GM12878 (cell line): Measurements from ENCODE around the gene RTP5. TPM values are rescaled to one million over a fixed set of nuclear protein-coding genes. Genes with fewer than 3 reads are reported as not detected.
A peak's percentile ranks its signal among the peaks of the same experiment; 100 is the strongest.

Source experiments
- ATAC-seq: fragments of 200-7000 bp; cut with Tn5 transposase; 3 replicates; pipeline ENCODE4 v1.9.1; 2020; ENCODE audit warnings: mild to moderate bottlenecking, moderate library complexity
- BruUV-seq: library from RNA; stranded (reverse); fragments of 400-500 nt; replicated peaks from 2 replicates; lab custom pipeline; 2021; lab: Mats Ljungman, UMichigan
- CTCF ChIA-PET: fragments of 300-600 bp; sonication (Branson Sonifier 250); formaldehyde crosslinking; extraction: SDS; loops from one replicate; lab custom pipeline; 2021; ENCODE audit warnings: inconsistent platforms; lab: Yijun Ruan, JAX
- POLR2A ChIA-PET: fragments of 350-600 bp; formaldehyde crosslinking; extraction: SDS; loops from one replicate; lab custom pipeline; 2021; ENCODE audit warnings: inconsistent platforms; lab: Charles Lee
- RAD21 ChIA-PET: fragments of 300-600 bp; sonication (Branson Sonifier 250); formaldehyde crosslinking; loops from one replicate; lab custom pipeline; 2023; ENCODE audit warnings: antibody characterized with exemption; ENCODE audit not compliant: unreplicated experiment; lab: Charles Lee
- SMC1A ChIA-PET: fragments of 300-600 bp; sonication (Branson Sonifier 250); formaldehyde crosslinking; loops from one replicate; lab custom pipeline; 2023; ENCODE audit not compliant: unreplicated experiment, uncharacterized antibody; lab: Charles Lee
- DNase-seq: peaks from one replicate; pipeline ENCODE4 v3.0.0-alpha.2; 2011; ENCODE audit warnings: low read depth, low spot score
- FAIRE-seq: peaks from 3 replicates; lab custom pipeline; 2011; peaks lifted over from hg19 to GRCh38; lab: Jason Lieb, UNC
- H2AFZ ChIP-seq: 2 replicates; pipeline ENCODE4 v1.6.0; 2011; ENCODE audit warnings: low read depth, low read length, control low read depth; ENCODE audit not compliant: control insufficient read depth
- H3K27ac ChIP-seq: 2 replicates; pipeline ENCODE4 v1.5.1; 2011; ENCODE audit warnings: control low read depth; ENCODE audit not compliant: control insufficient read depth, insufficient read depth
- H3K27me3 ChIP-seq, 2 experiments: replicated peaks in 1 of 2; 2 replicates each; pipeline versions ENCODE4 v1.6.0 to v1.6.1; 2011; ENCODE audit warnings: low read length in 1 of 2; ENCODE audit not compliant: control insufficient read depth in 2 of 2, insufficient read depth in 2 of 2
- H3K36me3 ChIP-seq, 2 experiments: 2 replicates each; pipeline ENCODE4 v1.5.1; 2011; ENCODE audit warnings: low read length in 1 of 2; ENCODE audit not compliant: control insufficient read depth in 2 of 2, insufficient read depth in 2 of 2
- H3K4me1 ChIP-seq: 2 replicates; pipeline ENCODE4 v1.6.1; 2011; ENCODE audit warnings: mild to moderate bottlenecking, low read length, moderate library complexity, mixed read lengths; ENCODE audit not compliant: control insufficient read depth, insufficient read depth
- H3K4me2 ChIP-seq: 2 replicates; pipeline ENCODE4 v1.6.0; 2011; ENCODE audit warnings: control low read depth; ENCODE audit not compliant: control insufficient read depth, insufficient read depth
- H3K4me3 ChIP-seq: fragments of 200-600 bp; sonication (generic); 2 replicates; pipeline ENCODE4 v1.5.1; 2016
- H3K79me2 ChIP-seq: 2 replicates; pipeline ENCODE4 v1.6.0; 2011; ENCODE audit warnings: low read length; ENCODE audit not compliant: control insufficient read depth, insufficient read depth
- H3K9ac ChIP-seq: 2 replicates; pipeline ENCODE4 v1.8.0; 2011; ENCODE audit warnings: low read length, control low read depth, mixed read lengths; ENCODE audit not compliant: control insufficient read depth, insufficient read depth
- H3K9me3 ChIP-seq: replicated peaks from 3 replicates; pipeline ENCODE4 v1.5.1; 2011; ENCODE audit warnings: mild to moderate bottlenecking, low read length; ENCODE audit not compliant: control insufficient read depth, insufficient read depth
- H4K20me1 ChIP-seq: 2 replicates; pipeline ENCODE4 v1.6.0; 2011; ENCODE audit not compliant: control insufficient read depth, insufficient read depth
- NFXL1 ChIP-seq: fragments of 450-650 bp; IDR thresholded peaks from 2 replicates; pipeline ENCODE4 v1.6.1; 2017; ENCODE audit warnings: antibody characterized with exemption, mild to moderate bottlenecking, borderline replicate concordance
- TAF1 ChIP-seq: IDR thresholded peaks from 2 replicates; pipeline ENCODE4 v1.6.1; 2011; ENCODE audit warnings: mild to moderate bottlenecking, low read depth, low read length, borderline replicate concordance
- TCF7 ChIP-seq: IDR thresholded peaks from 2 replicates; pipeline ENCODE4 v1.6.1; 2014; ENCODE audit warnings: antibody characterized with exemption, borderline replicate concordance
- WGBS: methylation state at CpG from one replicate; pipeline ENCODE4 v1.1.6; 2016; ENCODE audit warnings: low lambda C conversion rate; ENCODE audit not compliant: insufficient replicate concordance, insufficient coverage; ENCODE audit errors: missing lambda C conversion rate; 5-methylcytosine and 5-hydroxymethylcytosine counted together
- in situ Hi-C: fragments of 300-500 bp; cut with MboI; formaldehyde crosslinking; loops from 9 replicates; pipeline ENCODE4 v1.14.3; 2018; ENCODE audit warnings: mixed read lengths
- intact Hi-C: fragments of 100-400 bp; cut with micrococcal nuclease; formaldehyde crosslinking; loops from one replicate; pipeline ENCODE4 v1.14.2; 2022; ENCODE audit not compliant: unreplicated experiment
- polyA plus RNA-seq, 11 experiments: library from polyadenylated mRNA; depleted of rRNA in 4 of 11; unstranded in 6 of 11; stranded (reverse) in 5 of 11; fragments of >200 nt; fragmentation: Nextera tagmentation in 4 of 11; fragmentation: Illumina TruSeq in 1 of 11; extraction: Ambion mirVana in 4 of 11; extraction: Trizol in 1 of 11; gene quantifications; 1 replicate in 1 of 11; 2 replicates in 10 of 11; pipeline versions ENCODE4 v1.2.1 to v1.2.3, GENCODE V29; 2011 to 2016; ENCODE audit warnings: inconsistent platforms in 2 of 11, missing spikeins in 2 of 11, low read depth in 1 of 11
- total RNA-seq, 4 experiments: library from RNA; depleted of rRNA in 3 of 4; stranded (reverse); fragments of >200 nt in 3 of 4; fragmentation: Illumina TruSeq in 1 of 4; extraction: Trizol in 1 of 4; gene quantifications; 2 replicates each; pipeline versions ENCODE4 v1.2.1 to v1.2.3, GENCODE V29; 2013 to 2021
- TF ChIP-seq, protein P1 (sequence below), 3 experiments: IDR thresholded peaks in 2 of 3; conservative IDR thresholded peaks in 1 of 3; 2 replicates each; pipeline ENCODE4 v1.5.1; 2011; ENCODE audit warnings: low read depth in 3 of 3, low read length in 3 of 3, mild to moderate bottlenecking in 3 of 3, control low read depth in 2 of 3, moderate library complexity in 2 of 3, inconsistent platforms in 1 of 3, mixed read lengths in 1 of 3; ENCODE audit not compliant: control insufficient read depth in 2 of 3, insufficient read depth in 1 of 3; ENCODE audit errors: extremely low read depth in 1 of 3

RTP5 gene
- total and polyA plus RNA-seq, 10 of the 15 experiments (the other 5 are each of a cell fraction or from before 2014, with no cell fraction given): 0.05 TPM; not detected in 9

DNA sequence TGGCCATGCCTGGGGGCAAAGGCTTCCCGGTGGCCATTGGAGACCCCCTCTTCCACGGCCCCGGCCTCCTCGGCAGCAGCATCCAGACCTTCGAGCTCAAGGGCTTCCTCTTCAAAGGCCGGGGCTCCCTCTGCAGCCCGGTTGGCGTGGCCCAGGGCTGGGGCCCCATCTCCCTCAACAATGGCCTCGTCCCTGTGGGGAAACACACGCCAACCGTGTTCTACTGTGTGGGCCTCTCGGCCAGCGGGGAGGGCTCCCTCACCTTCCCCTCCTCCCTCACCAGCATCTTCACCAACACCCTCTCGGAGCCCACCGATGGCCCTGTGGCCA, 2.7 kb downstream of the RTP5 start:
- CTCF ChIA-PET: no interaction called here
- Histone ChIP-seq H3K36me3 (no peaks in the 10 kb centered on the region), H3K9ac (no peak overlapping the region)
- POLR2A ChIA-PET: no interaction called here
- in situ Hi-C loops: loop anchor here (10.0 kb wide), 1 partner anchor 357 kb away; no protein-coding TSS in a partner anchor
- ATAC-seq: peak; percentile 11; the same call in 1 of the 3 replicates
- TF ChIP-seq TAF1 (no peak), NFXL1 (no peak), TCF7 (no peak)
- TF ChIP-seq, protein P1, sequence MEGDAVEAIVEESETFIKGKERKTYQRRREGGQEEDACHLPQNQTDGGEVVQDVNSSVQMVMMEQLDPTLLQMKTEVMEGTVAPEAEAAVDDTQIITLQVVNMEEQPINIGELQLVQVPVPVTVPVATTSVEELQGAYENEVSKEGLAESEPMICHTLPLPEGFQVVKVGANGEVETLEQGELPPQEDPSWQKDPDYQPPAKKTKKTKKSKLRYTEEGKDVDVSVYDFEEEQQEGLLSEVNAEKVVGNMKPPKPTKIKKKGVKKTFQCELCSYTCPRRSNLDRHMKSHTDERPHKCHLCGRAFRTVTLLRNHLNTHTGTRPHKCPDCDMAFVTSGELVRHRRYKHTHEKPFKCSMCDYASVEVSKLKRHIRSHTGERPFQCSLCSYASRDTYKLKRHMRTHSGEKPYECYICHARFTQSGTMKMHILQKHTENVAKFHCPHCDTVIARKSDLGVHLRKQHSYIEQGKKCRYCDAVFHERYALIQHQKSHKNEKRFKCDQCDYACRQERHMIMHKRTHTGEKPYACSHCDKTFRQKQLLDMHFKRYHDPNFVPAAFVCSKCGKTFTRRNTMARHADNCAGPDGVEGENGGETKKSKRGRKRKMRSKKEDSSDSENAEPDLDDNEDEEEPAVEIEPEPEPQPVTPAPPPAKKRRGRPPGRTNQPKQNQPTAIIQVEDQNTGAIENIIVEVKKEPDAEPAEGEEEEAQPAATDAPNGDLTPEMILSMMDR (IDR thresholded peaks at IDR 0.05 in 2 of 3, conservative IDR thresholded peaks at IDR 0.05 in 1 of 3; ENCODE audit: control insufficient read depth in 2 of 3, extremely low read depth in 1 of 3, insufficient read depth in 1 of 3, low read depth in 3 of 3, low read length in 3 of 3): peak in 1 of 3 experiments; percentile 20; a peak in 1 of 6 replicates
- TF ChIP-seq, all 136 proteins: peak for 1
- 34% methylated on average over 14 of the region's 15 CpGs for WGBS
- FAIRE-seq (no peak), DNase-seq (no peak)
- Histone ChIP-seq H3K27ac (no peak overlapping the region), H3K9me3 (no peaks in the 10 kb centered on the region; the same call in 1 of the 3 replicates), H3K27me3 (no peaks in the 10 kb centered on the region), H3K4me3 (no peak overlapping the region), H3K4me2 (no peak overlapping the region), H4K20me1 (no peaks in the 10 kb centered on the region), H2AFZ (no peak overlapping the region), H3K4me1 (no peaks in the 10 kb centered on the region), H3K79me2 (no peaks in the 10 kb centered on the region)
- intact Hi-C loops: no loop called here
- ChIA-PET SMC1A (interaction anchor here (0.6 kb wide), 1 partner anchor 84 kb away, joined by 3 read pairs; no protein-coding TSS in a partner anchor), RAD21 (no interaction called here)
- BruUV-seq: no TSS peak
